Measurements from ENCODE around the gene ZNF777. TPM values are rescaled to one million over a fixed set of nuclear protein-coding genes. Genes with fewer than 3 reads are reported as not detected.

Gene ZNF777
- total RNA-seq, 4 donors from 2014 or later: 6.5 to 12.4 (median 9.9) TPM

- TF ChIP-seq CTCF (IDR thresholded peaks at IDR 0.05) (no peak), POLR2A (IDR thresholded peaks at IDR 0.05) (no peak)
- H3K4me3 ChIP-seq: no peak overlapping the region
- no peaks in the 10 kb centered on the region for H3K27me3 ChIP-seq
- DNase-seq: no peak
- H3K27ac ChIP-seq: no peak overlapping the region
- H3K36me3 ChIP-seq: peaks cover 0 to 65% (median 0%) of the 10 kb centered on the region in 3 donors
- H3K4me1 ChIP-seq: no peaks in the 10 kb centered on the region
- no peaks in the 10 kb centered on the region for H3K9me3 ChIP-seq
These were observed 14.5 kb upstream of the ZNF777 start for GRCh38 chr7:149475121-149476045.

DNA sequence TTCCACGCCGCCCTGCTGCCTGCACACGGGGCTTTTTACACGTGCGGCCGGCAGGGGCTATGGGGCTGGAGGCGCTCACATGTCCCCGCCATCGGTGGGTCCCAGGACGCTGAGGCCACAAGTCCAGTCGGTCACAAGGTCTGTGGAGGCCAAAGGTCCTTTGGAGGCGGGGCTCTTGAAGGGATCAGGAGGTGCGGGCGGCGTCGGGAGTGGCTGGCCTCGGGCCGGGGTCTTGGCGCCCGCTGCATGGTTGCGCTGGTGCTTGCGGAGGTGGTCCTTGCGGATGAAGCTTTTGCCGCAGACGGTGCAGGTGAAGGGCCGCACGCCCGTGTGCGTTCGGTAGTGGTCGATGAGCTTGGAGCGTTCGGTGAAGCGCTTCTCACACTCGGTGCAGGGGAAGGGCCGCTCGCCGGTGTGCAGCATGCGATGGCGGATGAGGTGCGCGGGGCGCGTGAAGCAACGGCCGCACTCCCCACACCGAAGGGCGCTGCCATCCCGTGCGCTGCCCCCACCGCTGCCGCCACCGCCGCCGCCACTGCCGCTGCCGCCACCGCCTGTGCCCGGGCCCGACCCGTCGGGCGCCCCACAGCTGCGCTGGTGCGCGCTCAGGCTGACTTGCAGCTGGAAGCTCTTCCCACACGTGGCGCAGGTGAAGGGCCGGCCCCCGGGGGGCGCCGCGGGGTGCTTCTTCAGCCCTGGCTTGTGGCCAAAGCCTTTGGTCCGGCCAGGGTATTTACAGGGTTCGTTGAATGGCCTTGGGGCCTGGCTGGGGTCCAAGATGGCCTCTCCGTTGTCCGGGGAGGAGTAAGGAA is 13.7 kb upstream of the ZNF777 start:
- Histone ChIP-seq H3K36me3 (peaks cover 0 to 60% (median 0%) of the 10 kb centered on the region in 3 donors), H3K4me3 (no peak overlapping the region), H3K9me3 (no peaks in the 10 kb centered on the region), H3K4me1 (no peaks in the 10 kb centered on the region), H3K27ac (no peak overlapping the region), H3K27me3 (no peaks in the 10 kb centered on the region)
- TF ChIP-seq POLR2A (IDR thresholded peaks at IDR 0.05): no peak
- TF ChIP-seq CTCF (IDR thresholded peaks at IDR 0.05): no peak
- no peak for DNase-seq

GRCh38 chr7:149473251-149473650 is 12.4 kb upstream of the ZNF777 start:
- no peaks in the 10 kb centered on the region for H3K27me3 ChIP-seq
- H3K27ac ChIP-seq: no peak overlapping the region
- peaks cover 0 to 59% (median 0%) of the 10 kb centered on the region in 3 donors for H3K36me3 ChIP-seq
- no peak for DNase-seq
- no peak for TF ChIP-seq CTCF (IDR thresholded peaks at IDR 0.05)
- no peaks in the 10 kb centered on the region for H3K9me3 ChIP-seq
- H3K4me1 ChIP-seq: no peaks in the 10 kb centered on the region
- H3K4me3 ChIP-seq: no peak overlapping the region

GRCh38 chr7:149471289-149471953 is 10.6 kb upstream of the ZNF777 start:
- peaks cover 0 to 43% (median 0%) of the 10 kb centered on the region in 3 donors for H3K36me3 ChIP-seq
- no peak overlapping the region for H3K27ac ChIP-seq
- H3K9me3 ChIP-seq: no peaks in the 10 kb centered on the region
- TF ChIP-seq CTCF (IDR thresholded peaks at IDR 0.05): no peak
- no peak for TF ChIP-seq POLR2A (IDR thresholded peaks at IDR 0.05)
- no peak overlapping the region for H3K4me3 ChIP-seq
- H3K4me1 ChIP-seq: no peaks in the 10 kb centered on the region
- no peak for DNase-seq
- H3K27me3 ChIP-seq: no peaks in the 10 kb centered on the region

DNA sequence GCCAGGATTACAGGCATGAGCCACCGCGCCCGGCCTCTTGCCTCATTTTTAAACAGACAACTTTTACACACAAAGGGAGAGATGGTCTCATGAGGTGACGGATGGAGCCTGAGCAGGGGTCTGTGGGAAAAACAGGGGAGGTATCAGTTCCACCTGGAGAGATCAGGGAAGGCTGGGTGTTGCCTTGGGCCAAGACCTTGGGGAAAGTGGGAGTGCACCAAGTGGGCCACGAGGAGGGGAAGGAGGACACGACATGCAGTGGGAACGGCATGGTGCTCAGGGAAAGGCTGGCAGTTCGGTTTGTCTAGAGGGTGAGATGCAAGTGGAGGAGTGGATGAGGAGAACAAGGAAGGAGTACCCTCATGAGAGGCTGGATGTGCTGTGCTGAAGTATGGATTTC is 8.9 kb upstream of the ZNF777 start:
- no peak overlapping the region for H3K27ac ChIP-seq
- H3K36me3 ChIP-seq: peaks cover 0 to 27% (median 0%) of the 10 kb centered on the region in 3 donors
- H3K4me3 ChIP-seq: no peak overlapping the region
- TF ChIP-seq POLR2A (IDR thresholded peaks at IDR 0.05): no peak
- no peak for TF ChIP-seq CTCF (IDR thresholded peaks at IDR 0.05)
- no peaks in the 10 kb centered on the region for H3K4me1 ChIP-seq
- H3K9me3 ChIP-seq: no peaks in the 10 kb centered on the region
- no peaks in the 10 kb centered on the region for H3K27me3 ChIP-seq
- DNase-seq: no peak
